H54 (cell line): ENCODE data around the gene CACNB3.

Experiments
- DNase-seq: peaks from one replicate; pipeline ENCODE4 v3.0.0; 2011; ENCODE audit warnings: low spot score, mixed read lengths; ENCODE audit not compliant: insufficient read length
- FAIRE-seq: peaks from 3 replicates; lab custom pipeline; 2011; peaks lifted over from hg19 to GRCh38; lab: Jason Lieb, UNC
- POLR2A ChIP-seq: IDR thresholded peaks from 2 replicates; pipeline ENCODE4 v1.6.1; 2011; ENCODE audit warnings: low read depth, mild to moderate bottlenecking, low read length

CACNB3 gene

GRCh38 chr12:48781750-48782456 is 36.4 kb upstream of the CACNB3 start:
- FAIRE-seq: no peak
- DNase-seq: no peak
- no peak for TF ChIP-seq POLR2A

GRCh38 chr12:48782457-48783395 is 35.6 kb upstream of the CACNB3 start:
- no peak for TF ChIP-seq POLR2A

GRCh38 chr12:48783432-48783831 is 34.9 kb upstream of the CACNB3 start:
- FAIRE-seq: no peak
- no peak for DNase-seq
- TF ChIP-seq POLR2A: no peak

More at GRCh38 chr12:48782457-48783395, 35.6 kb upstream of the CACNB3 start:
- no peak for FAIRE-seq
- no peak for DNase-seq

GRCh38 chr12:48786591-48787544 is 31.4 kb upstream of the CACNB3 start:
- TF ChIP-seq POLR2A: no peak
- DNase-seq (no peak), FAIRE-seq (no peak)

- FAIRE-seq: no peak
- DNase-seq: no peak
- TF ChIP-seq POLR2A: no peak
Measured at GRCh38 chr12:48787791-48788523, 30.3 kb upstream of the CACNB3 start.

- TF ChIP-seq POLR2A: no peak
- DNase-seq: no peak
- FAIRE-seq: no peak
Measured at GRCh38 chr12:48788524-48788853, 29.8 kb upstream of the CACNB3 start.

GRCh38 chr12:48788854-48789775 is 29.2 kb upstream of the CACNB3 start, which contains the start of gene ADCY6:
ADCY6 (minus strand) TSS chr12:48789089; CDS start chr12:48783434, 5,655 bp downstream.
- FAIRE-seq: no peak
- peak; percentile 84 for DNase-seq
- 0 out of 2 replicates have a peak, but pooled peaks have one; percentile 20 for TF ChIP-seq POLR2A

- DNase-seq (no peak), FAIRE-seq (no peak)
- no peak for TF ChIP-seq POLR2A
Measured at GRCh38 chr12:48789858-48790326, 28.4 kb upstream of the CACNB3 start.

GRCh38 chr12:48793696-48794095 is 24.6 kb upstream of the CACNB3 start:
- FAIRE-seq: no peak
- TF ChIP-seq POLR2A: no peak
- DNase-seq: no peak

- DNase-seq: no peak
Measured at GRCh38 chr12:48794870-48795269, 23.4 kb upstream of the CACNB3 start.

More at GRCh38 chr12:48794870-48795269, 23.4 kb upstream of the CACNB3 start:
- TF ChIP-seq POLR2A: no peak
- no peak for FAIRE-seq
